Measurements from ENCODE around the gene KCNA4. TPM values are rescaled to one million over a fixed set of nuclear protein-coding genes. Genes with fewer than 3 reads are reported as not detected.

The KCNA4 gene
- total and polyA plus RNA-seq, 3 donors from 2014 or later: 0.24 to 0.73 (median 0.25) TPM

GRCh38 chr11:30015725-30016412, 961 bp downstream of the KCNA4 start:
- H3K27ac ChIP-seq: no peak overlapping the region
- no peaks in the 10 kb centered on the region for H3K27me3 ChIP-seq
- no peaks in the 10 kb centered on the region for H3K9me3 ChIP-seq
- no peaks in the 10 kb centered on the region for H3K4me1 ChIP-seq
- no peak for DNase-seq
- 7 to 9% methylated on average over 32 of the region's 32 CpGs for WGBS, 2 donors
- H3K4me3 ChIP-seq: peak overlapping the region in 1 of 2 donors; percentile 52
- TF ChIP-seq POLR2A (IDR thresholded peaks at IDR 0.05) (no peak), CTCF (IDR thresholded peaks at IDR 0.05) (no peak)
- H3K36me3 ChIP-seq (ENCODE audit: low read depth, missing control alignments): no peaks in the 10 kb centered on the region
- intact Hi-C loops (cut with DNase I; ENCODE audit: low total_unique reads): no loop called here

DNA sequence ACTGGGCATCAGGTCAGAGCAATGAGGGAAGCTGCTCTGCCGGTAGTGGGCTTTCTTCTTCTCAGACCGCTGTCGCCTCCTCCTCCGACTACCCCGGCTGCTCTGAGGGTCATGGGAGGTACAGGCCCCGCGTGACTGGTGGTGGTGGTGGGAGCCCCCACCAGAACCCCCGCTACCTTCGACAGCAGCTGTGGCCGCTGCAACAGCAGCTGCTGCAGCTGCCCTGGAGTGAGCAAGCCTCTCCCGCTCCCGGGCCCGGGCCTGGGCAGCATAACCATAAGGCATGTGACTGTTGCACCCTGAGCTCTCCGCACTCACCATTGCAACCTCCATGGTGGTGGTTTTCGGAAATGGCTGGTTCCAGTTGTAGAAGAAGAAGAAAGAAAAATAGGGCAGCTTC, 4.5 kb downstream of the KCNA4 start:
- TF ChIP-seq POLR2A (IDR thresholded peaks at IDR 0.05) (no peak), CTCF (IDR thresholded peaks at IDR 0.05) (no peak)
- 65 to 81% methylated on average over 11 to 15 of the region's 15 CpGs for WGBS, 2 donors
- no peak overlapping the region for H3K27ac ChIP-seq
- no peaks in the 10 kb centered on the region for H3K9me3 ChIP-seq
- H3K27me3 ChIP-seq: no peaks in the 10 kb centered on the region
- no peak overlapping the region for H3K4me3 ChIP-seq
- no peak for DNase-seq
- H3K4me1 ChIP-seq: no peaks in the 10 kb centered on the region
- no peaks in the 10 kb centered on the region for H3K36me3 ChIP-seq (ENCODE audit: low read depth, missing control alignments)
- intact Hi-C loops (cut with DNase I; ENCODE audit: low total_unique reads): no loop called here

GRCh38 chr11:30009060-30009459, 7.8 kb downstream of the KCNA4 start:
- intact Hi-C loops (cut with DNase I; ENCODE audit: low total_unique reads): no loop called here

DNA sequence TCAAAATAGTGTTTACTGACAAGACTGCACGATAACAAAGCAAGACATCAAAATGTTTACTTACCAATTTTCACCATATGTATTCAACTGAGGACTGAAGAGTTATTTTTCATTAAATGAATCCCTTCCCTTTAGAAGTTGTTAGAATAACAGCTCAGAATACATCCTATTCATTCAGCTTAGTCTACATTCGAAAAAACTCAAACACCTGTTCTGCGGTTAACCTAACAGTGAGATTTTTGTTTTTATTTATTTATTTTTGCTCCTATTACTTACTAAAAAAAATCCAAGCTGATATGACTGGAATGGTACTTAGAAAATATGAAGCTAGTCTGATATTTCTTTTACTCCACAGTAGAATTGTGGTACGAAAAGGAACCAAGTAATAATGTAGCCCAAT, 10.0 kb downstream of the KCNA4 start:
- Histone ChIP-seq H3K4me1 (no peaks in the 10 kb centered on the region), H3K4me3 (no peak overlapping the region), H3K27me3 (no peaks in the 10 kb centered on the region), H3K27ac (no peak overlapping the region), H3K9me3 (no peaks in the 10 kb centered on the region), H3K36me3 (ENCODE audit: low read depth, missing control alignments) (no peaks in the 10 kb centered on the region)
- WGBS, 2 donors: 91% methylated on average over 4 of the region's 4 CpGs
- no peak for DNase-seq
- intact Hi-C loops (cut with DNase I; ENCODE audit: low total_unique reads): no loop called here
- no peak for TF ChIP-seq POLR2A (IDR thresholded peaks at IDR 0.05)
- TF ChIP-seq CTCF (IDR thresholded peaks at IDR 0.05): no peak

More at GRCh38 chr11:30009060-30009459, 7.8 kb downstream of the KCNA4 start:
- H3K27me3 ChIP-seq: no peaks in the 10 kb centered on the region
- H3K27ac ChIP-seq: no peak overlapping the region
- H3K36me3 ChIP-seq (ENCODE audit: low read depth, missing control alignments): no peaks in the 10 kb centered on the region
- no peak for DNase-seq
- H3K4me1 ChIP-seq: no peaks in the 10 kb centered on the region
- 74 to 77% methylated on average over 3 of the region's 3 CpGs for WGBS, 2 donors
- TF ChIP-seq POLR2A (IDR thresholded peaks at IDR 0.05): no peak
- H3K9me3 ChIP-seq: no peaks in the 10 kb centered on the region
- H3K4me3 ChIP-seq: no peak overlapping the region

- intact Hi-C loops (cut with DNase I; ENCODE audit: low total_unique reads): no loop called here
- H3K27ac ChIP-seq: no peak overlapping the region
- H3K4me1 ChIP-seq: no peaks in the 10 kb centered on the region
- no peaks in the 10 kb centered on the region for H3K27me3 ChIP-seq
- no peaks in the 10 kb centered on the region for H3K36me3 ChIP-seq (ENCODE audit: low read depth, missing control alignments)
- no peaks in the 10 kb centered on the region for H3K9me3 ChIP-seq
- no peak for DNase-seq
- TF ChIP-seq POLR2A (IDR thresholded peaks at IDR 0.05): no peak
- no peak for TF ChIP-seq CTCF (IDR thresholded peaks at IDR 0.05)
- no peak overlapping the region for H3K4me3 ChIP-seq
- 62 to 72% methylated on average over 4 of the region's 4 CpGs for WGBS, 2 donors
These were observed 14.6 kb downstream of the KCNA4 start for GRCh38 chr11:30002157-30002785.
